Adrenal gland (tissue), 12 donors: ENCODE results near the gene SLC9A3. TPM values are rescaled to one million over a fixed set of nuclear protein-coding genes. Genes with fewer than 3 reads are reported as not detected.

ENCODE experiments used
- DNase-seq, 7 donors: peaks; one replicate each; pipeline ENCODE4 v3.0.0-alpha.2; 2019 to 2020
- H3K27ac ChIP-seq, 5 donors: fragments of 200-600 bp; sonication (generic) in 4 of 5; 1 replicate in 3 of 5; 2 replicates in 2 of 5; pipeline versions ENCODE4 v1.5.1 to v1.8.0; 2016 to 2020; ENCODE audit warnings: mild to moderate bottlenecking in 1 of 5
- H3K27me3 ChIP-seq: fragments of 200-600 bp; 2 replicates; pipeline ENCODE4 v1.8.0; 2021
- H3K36me3 ChIP-seq, 2 donors: fragments of 200-600 bp; replicated peaks in 1 of 2; 1 replicate in 1 of 2; 2 replicates in 1 of 2; pipeline versions ENCODE4 v1.5.1 to v1.8.0; 2018 to 2022
- H3K4me1 ChIP-seq, 2 donors: fragments of 200-600 bp; replicated peaks in 1 of 2; 1 replicate in 1 of 2; 2 replicates in 1 of 2; pipeline versions ENCODE4 v1.5.1 to v1.8.0; 2018 to 2021
- H3K4me3 ChIP-seq, 4 donors: fragments of 200-600 bp; sonication (generic) in 3 of 4; one replicate each; pipeline ENCODE4 v1.5.1; 2016 to 2018
- H3K9me3 ChIP-seq, 3 donors: fragments of 200-600 bp; sonication (generic) in 1 of 3; replicated peaks in 1 of 3; 1 replicate in 2 of 3; 2 replicates in 1 of 3; pipeline versions ENCODE4 v1.5.1 to v1.8.0; 2016 to 2021
- POLR2A ChIP-seq, 2 donors: fragments of 450-650 bp; IDR thresholded peaks; one replicate each; pipeline ENCODE4 v1.6.1; 2017; ENCODE audit warnings: antibody characterized with exemption in 2 of 2, mild to moderate bottlenecking in 2 of 2, moderate library complexity in 1 of 2
- WGBS, 4 donors: extraction: QIAGEN DNeasy Blood & Tissue Kit in 2 of 4; methylation state at CpG; one replicate each; pipeline versions ENCODE4 v1.1.5 to v1.1.7; 2013 to 2017; 5-methylcytosine and 5-hydroxymethylcytosine counted together
- intact Hi-C, 2 donors: fragments of 100-400 bp; cut with DNase I; formaldehyde crosslinking; loops; one replicate each; pipeline versions ENCODE4 v1.14.1 to v1.15.0; 2022 to 2023
- polyA plus RNA-seq, 3 donors: library from polyadenylated mRNA; stranded (reverse); fragments of 200-250 nt in 2 of 3; fragments of 350-450 nt in 1 of 3; fragmentation: Illumina TruSeq in 1 of 3; extraction: RNeasy Lipid Tissue Mini Kit (QIAGEN cat#74804) in 1 of 3; gene quantifications; one replicate each; pipeline ENCODE4 v1.2.3, GENCODE V29; 2013 to 2014
- total RNA-seq, 9 donors: library from RNA; depleted of rRNA in 4 of 9; stranded (reverse); fragments of >200 nt in 4 of 9; fragments of 120-200 nt in 1 of 9; fragmentation: NEBNext Ultra II Directional in 1 of 9; extraction: Animal tissue kit (Norgen Biotek cat#: 25700) in 1 of 9; gene quantifications; one replicate each; pipeline versions ENCODE4 v1.1.0 to v1.2.4, GENCODE V29; 2013 to 2023
- TF ChIP-seq, protein P1 (sequence below), 6 experiments: fragments of 450-650 bp in 4 of 6; fragments of 200-600 bp in 2 of 6; sonication (generic) in 1 of 6; IDR thresholded peaks; 1 replicate in 5 of 6; 2 replicates in 1 of 6; pipeline versions ENCODE4 v1.5.1 to v1.8.0; 2016 to 2021; ENCODE audit warnings: antibody characterized with exemption in 6 of 6, mild to moderate bottlenecking in 2 of 6, moderate library complexity in 1 of 6
- donor health status: healthy with polysubstance abuse.
- donor health status: Bipolar disorder and iron deficiency.
- donor health status: DM: yes; HTN: yes; CAD: no.
- donor health status: DM: no; HTN: no; CAD: no.
- donor health status: DM: no; HTN: no; CAD: no.
- donor health status: DM: yes; HTN: yes; CAD: no.

SLC9A3 gene
- total and polyA plus RNA-seq, 12 donors, result 0.83 to 5.5 (median 1.7) TPM

- intact Hi-C loops, result no loop called here
These were observed 41.2 kb downstream of the SLC9A3 start for GRCh38 chr5:483011-483410.

DNA sequence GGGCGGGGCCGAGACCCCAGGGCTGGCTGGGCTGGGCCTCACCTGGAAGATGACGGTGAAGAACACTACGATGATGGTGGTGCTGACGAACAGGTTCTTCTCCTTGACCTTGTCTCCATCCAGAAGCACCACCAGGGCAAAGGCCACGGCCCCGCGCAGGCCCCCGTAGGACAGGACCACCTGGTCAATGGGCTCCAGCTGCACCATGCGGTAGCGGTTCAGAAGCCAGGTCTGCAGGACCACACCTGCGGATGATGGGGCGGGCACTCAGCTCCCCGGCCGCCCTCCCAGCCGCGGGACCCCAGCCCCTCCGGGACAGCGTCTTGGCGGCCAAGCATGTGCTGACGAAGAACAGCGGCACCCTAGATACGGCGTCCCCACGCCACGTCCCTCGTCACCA lies 41.7 kb downstream of the SLC9A3 start:
- Histone ChIP-seq H3K4me1 (no peaks in the 10 kb centered on the region), H3K4me3 (no peak overlapping the region), H3K9me3 (no peaks in the 10 kb centered on the region), H3K27me3 (peaks cover 42% of the 10 kb centered on the region), H3K36me3 (no peaks in the 10 kb centered on the region), H3K27ac (no peak overlapping the region)
- WGBS, 4 donors, result 92 to 98% (median 94%) methylated on average over 9 to 27 of the region's 27 CpGs
- TF ChIP-seq, protein P1, sequence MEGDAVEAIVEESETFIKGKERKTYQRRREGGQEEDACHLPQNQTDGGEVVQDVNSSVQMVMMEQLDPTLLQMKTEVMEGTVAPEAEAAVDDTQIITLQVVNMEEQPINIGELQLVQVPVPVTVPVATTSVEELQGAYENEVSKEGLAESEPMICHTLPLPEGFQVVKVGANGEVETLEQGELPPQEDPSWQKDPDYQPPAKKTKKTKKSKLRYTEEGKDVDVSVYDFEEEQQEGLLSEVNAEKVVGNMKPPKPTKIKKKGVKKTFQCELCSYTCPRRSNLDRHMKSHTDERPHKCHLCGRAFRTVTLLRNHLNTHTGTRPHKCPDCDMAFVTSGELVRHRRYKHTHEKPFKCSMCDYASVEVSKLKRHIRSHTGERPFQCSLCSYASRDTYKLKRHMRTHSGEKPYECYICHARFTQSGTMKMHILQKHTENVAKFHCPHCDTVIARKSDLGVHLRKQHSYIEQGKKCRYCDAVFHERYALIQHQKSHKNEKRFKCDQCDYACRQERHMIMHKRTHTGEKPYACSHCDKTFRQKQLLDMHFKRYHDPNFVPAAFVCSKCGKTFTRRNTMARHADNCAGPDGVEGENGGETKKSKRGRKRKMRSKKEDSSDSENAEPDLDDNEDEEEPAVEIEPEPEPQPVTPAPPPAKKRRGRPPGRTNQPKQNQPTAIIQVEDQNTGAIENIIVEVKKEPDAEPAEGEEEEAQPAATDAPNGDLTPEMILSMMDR (IDR thresholded peaks at IDR 0.05), result no peak
- no peak for TF ChIP-seq POLR2A (IDR thresholded peaks at IDR 0.05)
- intact Hi-C loops, result no loop called here
- DNase-seq, result no peak

More at GRCh38 chr5:483011-483410, 41.2 kb downstream of the SLC9A3 start:
- no peak overlapping the region for H3K27ac ChIP-seq
- no peaks in the 10 kb centered on the region for H3K36me3 ChIP-seq
- H3K4me1 ChIP-seq, result no peaks in the 10 kb centered on the region
- TF ChIP-seq, protein P1 (IDR thresholded peaks at IDR 0.05), result no peak
- TF ChIP-seq POLR2A (IDR thresholded peaks at IDR 0.05), result no peak
- H3K27me3 ChIP-seq, result peaks cover 42% of the 10 kb centered on the region
- H3K9me3 ChIP-seq, result no peaks in the 10 kb centered on the region
- no peak overlapping the region for H3K4me3 ChIP-seq
- 86 to 92% (median 89%) methylated on average over 10 to 26 of the region's 26 CpGs for WGBS, 4 donors
- DNase-seq, result no peak

GRCh38 chr5:482021-482420 lies 42.2 kb downstream of the SLC9A3 start:
- H3K4me1 ChIP-seq, result no peaks in the 10 kb centered on the region
- no peak for DNase-seq
- no peaks in the 10 kb centered on the region for H3K9me3 ChIP-seq
- TF ChIP-seq, protein P1 (IDR thresholded peaks at IDR 0.05), result no peak
- no peak for TF ChIP-seq POLR2A (IDR thresholded peaks at IDR 0.05)
- intact Hi-C loops, result no loop called here
- no peaks in the 10 kb centered on the region for H3K36me3 ChIP-seq
- WGBS, 4 donors, result 55 to 87% (median 67%) methylated on average over 7 to 23 of the region's 24 CpGs
- no peak overlapping the region for H3K4me3 ChIP-seq
- H3K27ac ChIP-seq, result no peak overlapping the region
- H3K27me3 ChIP-seq, result peaks cover 42% of the 10 kb centered on the region

DNA sequence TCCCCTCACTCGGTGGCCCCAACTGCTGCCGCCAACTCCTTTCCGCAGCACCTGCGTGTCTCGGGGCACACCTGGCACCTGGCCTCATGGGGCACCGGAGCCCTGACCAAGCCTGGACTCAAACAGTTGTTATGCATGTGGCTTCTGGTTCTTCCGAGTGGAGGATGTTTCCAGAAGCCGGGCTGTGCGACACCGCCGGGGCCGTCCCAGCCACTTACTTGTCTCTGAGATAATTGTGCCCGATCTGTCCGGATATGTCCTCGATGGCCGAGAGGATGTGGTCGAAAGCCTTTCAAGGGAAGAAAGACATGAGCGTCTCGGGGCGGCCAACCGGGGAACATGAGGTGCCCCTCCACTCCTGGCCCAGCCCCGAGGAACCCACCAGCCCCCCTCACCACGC lies 42.9 kb downstream of the SLC9A3 start:
- Histone ChIP-seq H3K4me1 (no peaks in the 10 kb centered on the region), H3K27ac (no peak overlapping the region), H3K4me3 (no peak overlapping the region), H3K36me3 (no peaks in the 10 kb centered on the region), H3K27me3 (peaks cover 42% of the 10 kb centered on the region), H3K9me3 (no peaks in the 10 kb centered on the region)
- intact Hi-C loops, result no loop called here
- TF ChIP-seq POLR2A (IDR thresholded peaks at IDR 0.05), result no peak
- TF ChIP-seq, protein P1 (IDR thresholded peaks at IDR 0.05), result no peak
- DNase-seq, result no peak
- 84 to 87% (median 86%) methylated on average over 16 to 23 of the region's 23 CpGs for WGBS, 4 donors
